ENCODE data around the gene ITGAE.

DNA sequence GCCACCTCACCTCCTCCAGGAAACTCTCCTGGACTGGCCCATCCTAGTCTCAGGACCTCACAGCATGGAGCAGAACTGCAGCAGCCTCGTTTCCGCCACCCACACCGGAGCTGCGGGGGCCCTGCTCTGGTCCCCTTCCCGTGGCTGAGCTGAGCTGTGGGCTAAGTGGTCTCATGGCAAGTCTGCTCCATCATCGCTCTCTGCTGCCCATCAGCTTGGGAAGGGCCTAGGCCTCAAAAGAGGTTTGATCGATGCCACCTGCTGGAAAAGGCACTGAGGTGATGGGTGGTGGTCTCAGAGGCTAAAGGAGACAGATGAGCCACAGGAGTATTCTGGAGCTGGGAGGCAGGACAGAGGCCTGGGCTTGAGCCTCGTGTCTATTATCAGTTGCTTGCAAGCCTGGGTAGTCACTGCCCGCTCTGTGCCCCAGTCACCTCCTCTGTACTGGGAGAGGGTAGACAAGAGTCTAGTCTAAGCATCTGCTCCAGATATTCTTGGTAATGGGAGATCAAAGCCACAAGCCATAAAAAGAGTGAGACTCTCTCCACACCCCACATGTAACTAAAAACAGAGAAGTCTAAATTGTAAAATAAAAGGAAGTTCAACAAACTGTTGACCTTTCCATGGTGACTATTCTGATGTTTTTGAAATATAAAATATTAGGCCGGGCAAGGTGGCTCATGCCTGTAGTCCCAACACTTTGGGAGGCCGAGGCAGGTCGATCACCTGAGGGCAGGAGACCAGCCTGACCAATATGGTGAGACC, 1.6 kb downstream of the ITGAE start:
- TF ChIP-seq ESRRG (CRISPR knock-in tag; IDR thresholded peaks at IDR 0.05) (no peak), ZNF565 (CRISPR knock-in tag; conservative IDR thresholded peaks at IDR 0.05; ENCODE audit: low read depth) (no peak), ZNF70 (CRISPR knock-in tag; IDR thresholded peaks at IDR 0.05) (no peak)
- TF ChIP-seq, protein P1, sequence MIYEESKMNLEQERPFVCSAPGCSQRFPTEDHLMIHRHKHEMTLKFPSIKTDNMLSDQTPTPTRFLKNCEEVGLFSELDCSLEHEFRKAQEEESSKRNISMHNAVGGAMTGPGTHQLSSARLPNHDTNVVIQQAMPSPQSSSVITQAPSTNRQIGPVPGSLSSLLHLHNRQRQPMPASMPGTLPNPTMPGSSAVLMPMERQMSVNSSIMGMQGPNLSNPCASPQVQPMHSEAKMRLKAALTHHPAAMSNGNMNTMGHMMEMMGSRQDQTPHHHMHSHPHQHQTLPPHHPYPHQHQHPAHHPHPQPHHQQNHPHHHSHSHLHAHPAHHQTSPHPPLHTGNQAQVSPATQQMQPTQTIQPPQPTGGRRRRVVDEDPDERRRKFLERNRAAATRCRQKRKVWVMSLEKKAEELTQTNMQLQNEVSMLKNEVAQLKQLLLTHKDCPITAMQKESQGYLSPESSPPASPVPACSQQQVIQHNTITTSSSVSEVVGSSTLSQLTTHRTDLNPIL (CRISPR knock-in tag; IDR thresholded peaks at IDR 0.05; ENCODE audit: low read depth) = no peak
- TF ChIP-seq, protein P2, sequence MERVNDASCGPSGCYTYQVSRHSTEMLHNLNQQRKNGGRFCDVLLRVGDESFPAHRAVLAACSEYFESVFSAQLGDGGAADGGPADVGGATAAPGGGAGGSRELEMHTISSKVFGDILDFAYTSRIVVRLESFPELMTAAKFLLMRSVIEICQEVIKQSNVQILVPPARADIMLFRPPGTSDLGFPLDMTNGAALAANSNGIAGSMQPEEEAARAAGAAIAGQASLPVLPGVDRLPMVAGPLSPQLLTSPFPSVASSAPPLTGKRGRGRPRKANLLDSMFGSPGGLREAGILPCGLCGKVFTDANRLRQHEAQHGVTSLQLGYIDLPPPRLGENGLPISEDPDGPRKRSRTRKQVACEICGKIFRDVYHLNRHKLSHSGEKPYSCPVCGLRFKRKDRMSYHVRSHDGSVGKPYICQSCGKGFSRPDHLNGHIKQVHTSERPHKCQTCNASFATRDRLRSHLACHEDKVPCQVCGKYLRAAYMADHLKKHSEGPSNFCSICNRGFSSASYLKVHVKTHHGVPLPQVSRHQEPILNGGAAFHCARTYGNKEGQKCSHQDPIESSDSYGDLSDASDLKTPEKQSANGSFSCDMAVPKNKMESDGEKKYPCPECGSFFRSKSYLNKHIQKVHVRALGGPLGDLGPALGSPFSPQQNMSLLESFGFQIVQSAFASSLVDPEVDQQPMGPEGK (CRISPR knock-in tag; IDR thresholded peaks at IDR 0.05; ENCODE audit: borderline replicate concordance) = no peak
